HG02588 (cell line): ENCODE measurements around the gene L3HYPDH.

Experiments used
- ATAC-seq: cut with Tn5 transposase; IDR thresholded peaks from one replicate; pipeline ENCODE4 v1.9.1; 2021; ENCODE audit warnings: mild to moderate bottlenecking, moderate library complexity; ENCODE audit not compliant: unreplicated experiment

L3HYPDH gene

GRCh38 chr14:59427653-59428580 lies 56.3 kb downstream of the L3HYPDH start:
- no peak for ATAC-seq

- no peak for ATAC-seq
Measured at GRCh38 chr14:59425322-59425935, 58.8 kb downstream of the L3HYPDH start.

GRCh38 chr14:59424341-59425071 lies 59.7 kb downstream of the L3HYPDH start:
- ATAC-seq = no peak
